Transverse colon (tissue), 4 donors: Measurements from ENCODE around the gene TCERG1L. TPM values are rescaled to one million over a fixed set of nuclear protein-coding genes. Genes with fewer than 3 reads are reported as not detected.

Source experiments
- DNase-seq: peaks from one replicate; pipeline ENCODE4 v3.0.0-alpha.2; 2019
- H3K27ac ChIP-seq, 4 donors: fragments of 200-600 bp; sonication (generic); 2 replicates each; pipeline ENCODE4 v1.5.1; 2016 to 2018; ENCODE audit warnings: inconsistent platforms in 4 of 4
- H3K27me3 ChIP-seq: fragments of 200-600 bp; sonication (generic); 2 replicates; pipeline ENCODE4 v1.5.1; 2017; ENCODE audit warnings: inconsistent platforms
- H3K36me3 ChIP-seq, 4 donors: fragments of 200-600 bp; sonication (generic); 2 replicates each; pipeline ENCODE4 v1.5.1; 2017 to 2019; ENCODE audit warnings: inconsistent platforms in 4 of 4
- H3K4me1 ChIP-seq, 4 donors: fragments of 200-600 bp; sonication (generic); 2 replicates each; pipeline ENCODE4 v1.5.1; 2017 to 2020; ENCODE audit warnings: inconsistent platforms in 4 of 4
- H3K4me3 ChIP-seq, 4 donors: fragments of 200-600 bp; sonication (generic); 1 replicate in 1 of 4; 2 replicates in 3 of 4; pipeline versions ENCODE4 v1.5.1 to v1.6.1; 2017 to 2019; ENCODE audit warnings: inconsistent platforms in 4 of 4
- H3K9me3 ChIP-seq, 2 donors: fragments of 200-600 bp; sonication (generic); 2 replicates each; pipeline ENCODE4 v1.5.1; 2017 to 2019; ENCODE audit warnings: inconsistent platforms in 2 of 2
- EP300 ChIP-seq: sonication (generic); formaldehyde crosslinking; IDR thresholded peaks from one replicate; pipeline ENCODE4 v1.6.1; 2017; ENCODE audit warnings: antibody characterized with exemption, low read depth
- POLR2A ChIP-seq: fragments of 450-650 bp; IDR thresholded peaks from one replicate; pipeline ENCODE4 v1.6.1; 2016; ENCODE audit warnings: antibody characterized with exemption, mild to moderate bottlenecking, moderate library complexity
- POLR2AphosphoS5 ChIP-seq, 3 donors: sonication (generic); formaldehyde crosslinking; IDR thresholded peaks; one replicate each; pipeline ENCODE4 v1.6.1; 2016; ENCODE audit warnings: antibody characterized with exemption in 3 of 3
- WGBS, 2 donors: methylation state at CpG; one replicate each; pipeline ENCODE4 v1.1.5; 2018; ENCODE audit warnings: low coverage in 1 of 2; 5-methylcytosine and 5-hydroxymethylcytosine counted together
- in situ Hi-C, 4 donors: fragments of 200-750 bp; cut with MboI; loops; one replicate each; pipeline versions ENCODE4 v1.15.0 to v1.15.1; 2017; ENCODE audit warnings: low sequenced_read_pairs in 3 of 4, low pct_ligation_motif_present in 1 of 4, low pct_unique_long_range_greater_than_20kb in 1 of 4
- intact Hi-C: fragments of 100-400 bp; cut with DNase I; formaldehyde crosslinking; loops from one replicate; pipeline ENCODE4 v1.15.1; 2023; ENCODE audit warnings: low total_unique reads
- total RNA-seq, 4 donors: library from RNA; depleted of rRNA; stranded (reverse); fragments of >200 nt; gene quantifications; one replicate each; pipeline ENCODE4 v1.1.0, GENCODE V29; 2016
- TF ChIP-seq, protein P1 (sequence below), 5 experiments: fragments of 200-600 bp in 3 of 5; fragments of 450-650 bp in 2 of 5; sonication (generic) in 3 of 5; IDR thresholded peaks; 1 replicate in 2 of 5; 2 replicates in 3 of 5; pipeline ENCODE4 v1.5.1; 2016 to 2017; ENCODE audit warnings: antibody characterized with exemption in 5 of 5, inconsistent platforms in 3 of 5, mild to moderate bottlenecking in 2 of 5, moderate library complexity in 1 of 5

The TCERG1L gene
- total RNA-seq, 4 donors from 2014 or later: 0.16 TPM; not detected in 3

DNA sequence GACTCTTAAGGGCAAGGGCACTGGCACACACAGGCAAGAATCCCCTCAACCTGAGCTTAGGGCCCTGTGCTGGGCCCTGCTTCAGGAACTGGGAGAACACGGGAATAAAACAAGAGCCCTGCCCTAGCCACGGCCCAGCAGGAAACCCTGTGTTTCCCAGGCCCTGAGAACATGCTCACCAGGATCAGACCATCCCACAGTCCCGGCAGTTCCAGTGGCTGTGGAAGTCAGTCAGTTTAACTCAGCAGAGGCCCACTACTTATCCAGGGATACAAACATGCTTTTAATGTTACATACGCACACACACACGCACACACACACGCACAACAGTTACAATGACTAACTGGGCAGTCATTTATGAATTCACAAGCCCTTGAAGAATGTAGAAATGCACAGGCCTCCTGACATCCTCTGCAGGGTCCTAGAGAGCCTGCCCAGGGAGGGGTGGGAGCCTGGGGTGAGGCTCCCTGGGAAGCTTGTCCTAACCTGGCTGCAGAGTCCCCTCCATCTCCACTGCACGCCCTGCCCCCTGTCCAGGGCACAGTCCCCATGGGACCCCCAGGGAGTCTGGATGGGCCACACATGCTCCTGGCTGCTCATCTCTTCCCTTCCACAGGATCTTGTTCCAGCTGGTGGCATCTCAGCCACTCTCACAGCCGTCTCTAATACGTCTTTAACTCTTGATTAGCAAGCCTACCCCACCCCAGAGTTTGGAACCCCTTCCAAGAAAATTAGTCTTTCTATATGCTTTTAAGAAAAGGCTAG lies 97.6 kb downstream of the TCERG1L start:
- Histone ChIP-seq H3K4me1 (no peaks in the 10 kb centered on the region), H3K4me3 (no peak overlapping the region), H3K27me3 (no peaks in the 10 kb centered on the region), H3K27ac (no peak overlapping the region), H3K9me3 (no peaks in the 10 kb centered on the region), H3K36me3 (no peaks in the 10 kb centered on the region)
- in situ Hi-C loops: no loop called here
- DNase-seq: no peak
- TF ChIP-seq, protein P1, sequence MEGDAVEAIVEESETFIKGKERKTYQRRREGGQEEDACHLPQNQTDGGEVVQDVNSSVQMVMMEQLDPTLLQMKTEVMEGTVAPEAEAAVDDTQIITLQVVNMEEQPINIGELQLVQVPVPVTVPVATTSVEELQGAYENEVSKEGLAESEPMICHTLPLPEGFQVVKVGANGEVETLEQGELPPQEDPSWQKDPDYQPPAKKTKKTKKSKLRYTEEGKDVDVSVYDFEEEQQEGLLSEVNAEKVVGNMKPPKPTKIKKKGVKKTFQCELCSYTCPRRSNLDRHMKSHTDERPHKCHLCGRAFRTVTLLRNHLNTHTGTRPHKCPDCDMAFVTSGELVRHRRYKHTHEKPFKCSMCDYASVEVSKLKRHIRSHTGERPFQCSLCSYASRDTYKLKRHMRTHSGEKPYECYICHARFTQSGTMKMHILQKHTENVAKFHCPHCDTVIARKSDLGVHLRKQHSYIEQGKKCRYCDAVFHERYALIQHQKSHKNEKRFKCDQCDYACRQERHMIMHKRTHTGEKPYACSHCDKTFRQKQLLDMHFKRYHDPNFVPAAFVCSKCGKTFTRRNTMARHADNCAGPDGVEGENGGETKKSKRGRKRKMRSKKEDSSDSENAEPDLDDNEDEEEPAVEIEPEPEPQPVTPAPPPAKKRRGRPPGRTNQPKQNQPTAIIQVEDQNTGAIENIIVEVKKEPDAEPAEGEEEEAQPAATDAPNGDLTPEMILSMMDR (IDR thresholded peaks at IDR 0.05): no peak
- TF ChIP-seq EP300: no peak
- no peak for TF ChIP-seq POLR2A
- no peak for TF ChIP-seq POLR2AphosphoS5 (IDR thresholded peaks at IDR 0.05)
- WGBS, 2 donors: 54 to 86% methylated on average over 4 to 9 of the region's 9 CpGs
- intact Hi-C loops: no loop called here

DNA sequence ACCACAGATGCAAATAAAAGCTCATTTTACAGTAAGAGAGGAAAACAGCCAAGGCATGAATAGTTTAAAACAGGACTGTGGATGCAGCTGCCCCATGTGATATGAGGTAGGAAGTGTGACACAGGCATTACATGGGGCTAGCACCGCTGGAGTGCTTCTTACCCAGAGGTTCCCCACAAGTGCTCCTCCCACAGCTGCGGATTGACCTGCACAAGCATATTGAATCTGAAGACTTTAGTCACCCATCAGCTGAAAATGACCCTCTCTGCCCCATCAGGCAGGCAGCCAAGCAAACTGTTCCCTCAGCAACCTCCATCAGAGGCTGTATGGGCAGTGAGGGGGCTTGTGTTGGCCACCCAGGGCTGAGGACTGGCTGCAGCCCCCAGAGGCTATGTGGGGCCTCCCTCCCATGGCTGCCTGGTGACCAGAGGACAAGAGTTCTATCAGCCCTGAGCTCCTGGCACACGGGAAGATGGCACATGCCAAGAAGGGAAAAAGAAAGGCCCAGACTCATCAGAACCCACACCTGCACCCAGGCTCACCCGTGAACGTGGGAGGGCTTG lies 98.7 kb downstream of the TCERG1L start:
- WGBS, 2 donors: 40 to 65% methylated on average over 1 to 5 of the region's 5 CpGs
- H3K9me3 ChIP-seq: no peaks in the 10 kb centered on the region
- DNase-seq: no peak
- no peak overlapping the region for H3K4me3 ChIP-seq
- intact Hi-C loops (no loop called here), in situ Hi-C loops (no loop called here)
- no peaks in the 10 kb centered on the region for H3K36me3 ChIP-seq
- no peaks in the 10 kb centered on the region for H3K27me3 ChIP-seq
- TF ChIP-seq POLR2A: no peak
- TF ChIP-seq EP300: no peak
- TF ChIP-seq, protein P1 (IDR thresholded peaks at IDR 0.05): no peak
- no peak for TF ChIP-seq POLR2AphosphoS5 (IDR thresholded peaks at IDR 0.05)
- no peaks in the 10 kb centered on the region for H3K4me1 ChIP-seq
- H3K27ac ChIP-seq: no peak overlapping the region

DNA sequence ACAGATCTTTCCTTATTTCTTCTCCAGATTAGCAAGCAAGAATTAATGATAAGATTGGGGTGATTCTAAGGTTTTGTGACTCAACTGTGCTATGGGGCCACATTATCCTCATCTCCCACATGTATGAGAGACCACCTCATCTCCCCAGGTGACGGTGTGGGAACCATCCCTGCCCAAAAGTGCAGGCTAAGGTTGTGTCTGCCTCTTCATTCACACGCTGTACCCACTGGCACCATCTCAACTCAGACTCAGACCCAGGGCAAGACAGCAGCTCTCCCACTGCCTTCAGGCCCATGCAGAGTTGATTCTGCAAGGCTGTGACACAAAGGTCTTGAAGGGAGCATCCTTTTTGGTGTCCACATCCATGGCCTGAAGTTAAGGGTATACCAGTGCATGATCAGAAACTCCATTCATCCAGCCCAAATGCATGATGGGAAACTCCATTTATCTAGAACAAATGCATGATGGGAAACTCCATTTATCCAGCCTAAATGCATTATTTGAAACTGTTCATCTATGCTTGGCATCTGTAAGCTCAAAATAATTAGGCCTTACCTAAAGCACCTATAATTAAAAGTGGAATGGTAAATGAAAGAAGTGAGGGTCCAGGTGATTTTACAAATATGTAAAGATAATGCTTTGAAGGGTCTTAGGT lies 99.4 kb downstream of the TCERG1L start:
- WGBS, 2 donors: 67% methylated on average over 2 of the region's 2 CpGs; no CpG with 5 or more reads in 1 of the 2 donors
- no peaks in the 10 kb centered on the region for H3K4me1 ChIP-seq
- in situ Hi-C loops (no loop called here), intact Hi-C loops (no loop called here)
- H3K9me3 ChIP-seq: no peaks in the 10 kb centered on the region
- H3K4me3 ChIP-seq: no peak overlapping the region
- no peaks in the 10 kb centered on the region for H3K36me3 ChIP-seq
- no peak for DNase-seq
- H3K27me3 ChIP-seq: no peaks in the 10 kb centered on the region
- TF ChIP-seq POLR2A: no peak
- no peak for TF ChIP-seq EP300
- TF ChIP-seq, protein P1 (IDR thresholded peaks at IDR 0.05): no peak
- no peak for TF ChIP-seq POLR2AphosphoS5 (IDR thresholded peaks at IDR 0.05)
- no peak overlapping the region for H3K27ac ChIP-seq

DNA sequence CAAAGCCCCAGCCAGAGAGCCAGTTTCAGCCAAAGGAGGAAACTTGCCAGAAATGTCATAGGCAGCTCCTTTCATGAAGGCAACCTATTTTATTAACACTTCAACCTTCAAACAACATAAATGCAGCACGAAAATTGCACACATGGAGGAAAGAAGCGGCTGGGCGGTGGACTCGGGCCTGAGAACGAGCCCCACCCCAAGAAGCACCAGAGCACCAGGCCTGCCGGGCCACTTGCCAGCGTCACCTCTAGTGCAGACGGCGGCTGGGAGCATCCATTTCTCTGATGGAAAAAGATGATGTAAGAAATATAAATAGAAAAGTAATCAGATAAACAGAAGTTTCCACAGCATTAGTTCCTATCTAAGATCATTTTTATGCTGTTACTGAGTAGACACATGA lies 100.0 kb downstream of the TCERG1L start:
- Histone ChIP-seq H3K9me3 (no peaks in the 10 kb centered on the region), H3K4me1 (no peaks in the 10 kb centered on the region), H3K36me3 (no peaks in the 10 kb centered on the region), H3K4me3 (no peak overlapping the region), H3K27me3 (no peaks in the 10 kb centered on the region), H3K27ac (no peak overlapping the region)
- no peak for TF ChIP-seq POLR2AphosphoS5 (IDR thresholded peaks at IDR 0.05)
- TF ChIP-seq POLR2A: no peak
- TF ChIP-seq, protein P1 (IDR thresholded peaks at IDR 0.05): no peak
- no peak for TF ChIP-seq EP300
- no peak for DNase-seq
- WGBS, 2 donors: 49 to 80% methylated on average over 9 of the region's 9 CpGs
- intact Hi-C loops (no loop called here), in situ Hi-C loops (no loop called here)
